ENCODE data around the gene NUDT2.

GRCh38 chr9:34333836-34334235 is 4.5 kb downstream of the NUDT2 start:
- TF ChIP-seq CTCF (IDR thresholded peaks at IDR 0.05) (no peak), POLR2A (IDR thresholded peaks at IDR 0.05) (no peak)
